ENCODE measurements around the gene AKR7A3.

- TF ChIP-seq CTCF (IDR thresholded peaks at IDR 0.05): no peak
- TF ChIP-seq POLR2A (IDR thresholded peaks at IDR 0.05): no peak
Observed at GRCh38 chr1:19321071-19321470, 32.5 kb upstream of the AKR7A3 start.

All from body of pancreas (tissue), 4 donors.